HCT116 (cell line): ENCODE data around the gene RPS6KC1. TPM values are rescaled to one million over a fixed set of nuclear protein-coding genes. Genes with fewer than 3 reads are reported as not detected.

ENCODE experiments used
- ATAC-seq: fragments of 200-7000 bp; cut with Tn5 transposase; 2 replicates; pipeline ENCODE4 v1.9.1; 2020; ENCODE audit warnings: mild to moderate bottlenecking, moderate library complexity
- BruUV-seq: library from RNA; stranded (reverse); fragments of 400-500 nt; replicated peaks from 2 replicates; lab custom pipeline; 2021; lab: Mats Ljungman, UMichigan
- CTCF ChIA-PET: fragments of 300-600 bp; sonication (Branson Sonifier 250); formaldehyde crosslinking; loops from one replicate; lab custom pipeline; 2021; ENCODE audit warnings: antibody characterized with exemption; lab: Charles Lee
- POLR2A ChIA-PET: fragments of 300-600, 350-600 bp; sonication (Branson Sonifier 250); formaldehyde crosslinking; loops from one replicate; lab custom pipeline; 2021; ENCODE audit warnings: antibody characterized with exemption; lab: Charles Lee
- RAD21 ChIA-PET, 2 experiments: fragments of 300-600 bp; sonication (Branson Sonifier 250); formaldehyde crosslinking; loops; one replicate each; lab custom pipeline; 2023; ENCODE audit warnings: low total read pairs in 2 of 2; ENCODE audit not compliant: uncharacterized antibody in 2 of 2, unreplicated experiment in 2 of 2, low non-redundant PET in 1 of 2; lab: Charles Lee
- DNase-seq: peaks from one replicate; pipeline ENCODE4 v3.0.0-alpha.2; 2010; ENCODE audit warnings: low read depth, low spot score
- H2AFZ ChIP-seq: fragments of 200-600 bp; shearing (Covaris generic), sonication (generic); 2 replicates; pipeline ENCODE4 v1.6.1; 2017; ENCODE audit warnings: low read depth, mixed run types, mixed read lengths, antibody characterized with exemption, low read length; ENCODE audit not compliant: poor library complexity, severe bottlenecking
- H3K27ac ChIP-seq: 2 replicates; pipeline ENCODE4 v1.5.1; 2012; ENCODE audit warnings: low read depth, low read length
- H3K27me3 ChIP-seq: fragments of 200-600 bp; sonication (generic); 2 replicates; pipeline ENCODE4 v1.6.1; 2016; ENCODE audit warnings: mixed run types, low read length, mixed read lengths; ENCODE audit not compliant: insufficient read depth
- H3K36me3 ChIP-seq, 2 experiments: fragments of 200-500 bp in 1 of 2; fragments of 200-600 bp in 1 of 2; sonication (Bioruptor generic) in 1 of 2; sonication (generic) in 1 of 2; 2 replicates each; pipeline versions ENCODE4 v1.5.1 to v1.6.1; 2014 to 2016; ENCODE audit warnings: low read length in 2 of 2, inconsistent platforms in 1 of 2, mixed read lengths in 1 of 2, mixed run types in 1 of 2; ENCODE audit not compliant: insufficient read depth in 2 of 2, control insufficient read depth in 1 of 2
- H3K4me1 ChIP-seq, 2 experiments: fragments of 200-600 bp in 1 of 2; sonication (generic) in 1 of 2; 2 replicates each; pipeline versions ENCODE4 v1.5.1 to v1.6.1; 2012 to 2017; ENCODE audit warnings: low read length in 2 of 2, inconsistent platforms in 1 of 2, mild to moderate bottlenecking in 1 of 2, mixed read lengths in 1 of 2, mixed run types in 1 of 2, moderate library complexity in 1 of 2; ENCODE audit not compliant: insufficient read depth in 2 of 2, control insufficient read depth in 1 of 2
- H3K4me2 ChIP-seq: fragments of 200-600 bp; sonication (generic); 2 replicates; pipeline ENCODE4 v1.6.1; 2017; ENCODE audit warnings: mixed run types, low read length, mixed read lengths
- H3K4me3 ChIP-seq, 2 experiments: fragments of 200-600 bp in 1 of 2; sonication (generic) in 1 of 2; replicated peaks in 1 of 2; 2 replicates each; pipeline ENCODE4 v1.5.1; 2011 to 2016; ENCODE audit warnings: low read length in 2 of 2, control low read depth in 1 of 2, low read depth in 1 of 2, mild to moderate bottlenecking in 1 of 2, mixed read lengths in 1 of 2, mixed run types in 1 of 2
- H3K79me2 ChIP-seq: fragments of 200-600 bp; sonication (generic); 2 replicates; pipeline ENCODE4 v1.6.1; 2017; ENCODE audit warnings: mild to moderate bottlenecking, mixed run types, low read length, moderate library complexity, mixed read lengths; ENCODE audit not compliant: insufficient read depth
- H3K9ac ChIP-seq: fragments of 200-600 bp; sonication (generic); 2 replicates; pipeline ENCODE4 v1.6.1; 2016; ENCODE audit warnings: low read length, mixed read lengths
- H3K9me2 ChIP-seq: fragments of 200-600 bp; sonication (generic), shearing (Covaris generic); 2 replicates; pipeline ENCODE4 v1.6.1; 2017; ENCODE audit warnings: mixed run types, mild to moderate bottlenecking, moderate library complexity; ENCODE audit not compliant: insufficient read depth
- H3K9me3 ChIP-seq, 2 experiments: fragments of 200-500 bp in 1 of 2; fragments of 200-600 bp in 1 of 2; sonication (Bioruptor generic) in 1 of 2; sonication (generic) in 1 of 2; 2 replicates each; pipeline ENCODE4 v1.6.1; 2014 to 2017; ENCODE audit warnings: low read length in 2 of 2, mixed read lengths in 2 of 2, inconsistent platforms in 1 of 2, low read depth in 1 of 2, mild to moderate bottlenecking in 1 of 2, mixed run types in 1 of 2, moderate library complexity in 1 of 2; ENCODE audit not compliant: control insufficient read depth in 1 of 2, insufficient read depth in 1 of 2
- H4K20me1 ChIP-seq: fragments of 200-600 bp; sonication (generic), shearing (Covaris generic); 2 replicates; pipeline ENCODE4 v1.6.1; 2017; ENCODE audit warnings: mixed run types, mild to moderate bottlenecking, moderate library complexity; ENCODE audit not compliant: insufficient read depth
- ATF3 ChIP-seq: IDR thresholded peaks from 2 replicates; pipeline ENCODE4 v1.6.1; 2012
- CBX3 ChIP-seq: IDR thresholded peaks from 2 replicates; pipeline ENCODE4 v1.6.1; 2012; ENCODE audit warnings: low read depth
- CEBPB ChIP-seq: IDR thresholded peaks from 2 replicates; pipeline ENCODE4 v1.6.1; 2012; ENCODE audit warnings: low read depth
- CTCF ChIP-seq, 3 experiments: fragments of 200-600 bp in 1 of 3; sonication (generic) in 1 of 3; IDR thresholded peaks in 2 of 3; conservative IDR thresholded peaks in 1 of 3; 2 replicates each; pipeline ENCODE4 v1.5.1; 2012 to 2017; ENCODE audit warnings: low read depth in 2 of 3, low read length in 2 of 3, antibody characterized with exemption in 1 of 3, borderline replicate concordance in 1 of 3, control low read depth in 1 of 3, mild to moderate bottlenecking in 1 of 3, mixed read lengths in 1 of 3, mixed run types in 1 of 3, moderate library complexity in 1 of 3; ENCODE audit not compliant: insufficient read depth in 1 of 3
- ELF1 ChIP-seq: IDR thresholded peaks from 2 replicates; pipeline ENCODE4 v1.6.1; 2012; ENCODE audit warnings: low read depth, borderline replicate concordance
- EZH2 ChIP-seq: fragments of 200-600 bp; sonication (generic); IDR thresholded peaks from 2 replicates; pipeline ENCODE4 v1.6.1; 2017; ENCODE audit warnings: antibody characterized with exemption, mixed run types
- EZH2phosphoT487 ChIP-seq: fragments of 200-600 bp; IDR thresholded peaks from 2 replicates; pipeline ENCODE4 v1.6.1; 2018; ENCODE audit warnings: antibody characterized with exemption, borderline replicate concordance
- FOSL1 ChIP-seq: IDR thresholded peaks from 2 replicates; pipeline ENCODE4 v1.6.1; 2012; ENCODE audit warnings: low read depth
- POLR2A ChIP-seq: IDR thresholded peaks from 2 replicates; pipeline ENCODE4 v1.7.0; 2011; ENCODE audit warnings: borderline replicate concordance; ENCODE audit not compliant: insufficient read depth, insufficient read length; ENCODE audit errors: extremely low read depth
- POLR2AphosphoS5 ChIP-seq: IDR thresholded peaks from 2 replicates; pipeline ENCODE4 v1.6.1; 2011; ENCODE audit warnings: mild to moderate bottlenecking, low read depth, low read length, moderate library complexity
- RAD21 ChIP-seq: IDR thresholded peaks from 2 replicates; pipeline ENCODE4 v1.6.1; 2012; ENCODE audit warnings: low read depth, mild to moderate bottlenecking
- REST ChIP-seq: IDR thresholded peaks from 2 replicates; pipeline ENCODE4 v1.6.1; 2012; ENCODE audit warnings: low read depth
- SIN3A ChIP-seq: IDR thresholded peaks from 2 replicates; pipeline ENCODE4 v1.6.1; 2012; ENCODE audit warnings: low read depth
- SP1 ChIP-seq: IDR thresholded peaks from 2 replicates; pipeline ENCODE4 v1.6.1; 2012; ENCODE audit warnings: low read depth
- SRF ChIP-seq: IDR thresholded peaks from 2 replicates; pipeline ENCODE4 v1.6.1; 2012; ENCODE audit warnings: low read depth
- TCF7L2 ChIP-seq: IDR thresholded peaks from 2 replicates; pipeline ENCODE4 v1.7.0; 2011; ENCODE audit warnings: borderline replicate concordance, inconsistent platforms; ENCODE audit not compliant: insufficient read depth, insufficient read length; ENCODE audit errors: extremely low read depth
- YY1 ChIP-seq: IDR thresholded peaks from 2 replicates; pipeline ENCODE4 v1.6.1; 2011; ENCODE audit warnings: low read length, low read depth, moderate library complexity, mild to moderate bottlenecking; ENCODE audit not compliant: insufficient replicate concordance; ENCODE audit errors: extremely low read depth
- ZBTB33 ChIP-seq: IDR thresholded peaks from 2 replicates; pipeline ENCODE4 v1.6.1; 2011; ENCODE audit warnings: mild to moderate bottlenecking, low read length, moderate library complexity; ENCODE audit not compliant: insufficient replicate concordance; ENCODE audit errors: extremely low read depth
- ZFX ChIP-seq: fragments of 450-650 bp; IDR thresholded peaks from 2 replicates; pipeline ENCODE4 v1.6.1; 2017
- intact Hi-C: fragments of 100-400 bp; cut with micrococcal nuclease; formaldehyde crosslinking; loops from 2 replicates; pipeline ENCODE4 v1.10.0; 2022
- total RNA-seq: library from RNA; stranded (reverse); gene quantifications from one replicate; pipeline ENCODE4 v1.2.1, GENCODE V29; 2021; ENCODE audit not compliant: unreplicated experiment

Gene RPS6KC1
- total RNA-seq, 1 experiment from 2014 or later, result 15.9 TPM

GRCh38 chr1:213055767-213056166, 4.7 kb downstream of the RPS6KC1 start:
- DNase-seq, result no peak
- intact Hi-C loops, result no loop called here
- TF ChIP-seq ZBTB33, result no peak
- TF ChIP-seq ZFX, result no peak
- TF ChIP-seq CEBPB, result no peak
- TF ChIP-seq EZH2phosphoT487, result no peak
- TF ChIP-seq TCF7L2, result no peak
- no peak for TF ChIP-seq POLR2A
- TF ChIP-seq FOSL1, result no peak
- TF ChIP-seq CTCF (IDR thresholded peaks at IDR 0.05 in 2 of 3, conservative IDR thresholded peaks at IDR 0.05 in 1 of 3; ENCODE audit: borderline replicate concordance in 1 of 3, insufficient read depth in 1 of 3, low read depth in 2 of 3, low read length in 2 of 3), result no peak
- no peak for TF ChIP-seq YY1
- no peak for TF ChIP-seq POLR2AphosphoS5
- TF ChIP-seq SRF, result no peak
- no peak for TF ChIP-seq SP1
- no peak for TF ChIP-seq ELF1
- no peak for TF ChIP-seq EZH2
- TF ChIP-seq ATF3, result no peak
- no peak for TF ChIP-seq REST
- TF ChIP-seq SIN3A, result no peak
- no peak for TF ChIP-seq RAD21
- no peak for TF ChIP-seq CBX3
- peaks cover 72% of the 10 kb centered on the region for H3K79me2 ChIP-seq
- H3K4me3 ChIP-seq, result no peak overlapping the region
- peaks cover 2 to 10% of the 10 kb centered on the region in 2 experiments; a peak in 2 of 4 replicates for H3K4me1 ChIP-seq
- H3K9me3 ChIP-seq, result no peaks in the 10 kb centered on the region
- POLR2A ChIA-PET, result no interaction called here
- no peaks in the 10 kb centered on the region for H3K27me3 ChIP-seq
- H3K9ac ChIP-seq, result no peak overlapping the region
- no peak overlapping the region for H3K27ac ChIP-seq
- RAD21 ChIA-PET, result no interaction called here
- no peak overlapping the region for H2AFZ ChIP-seq
- H3K9me2 ChIP-seq, result no peaks in the 10 kb centered on the region
- CTCF ChIA-PET, result no interaction called here
- no peak for ATAC-seq
- no peak overlapping the region for H3K4me2 ChIP-seq
- BruUV-seq, result no TSS peak
- H4K20me1 ChIP-seq, result peaks cover 4% of the 10 kb centered on the region; the same call in 1 of the 2 replicates
- H3K36me3 ChIP-seq, result no peaks in the 10 kb centered on the region
